GM12878 (cell line): ENCODE results near the gene FAM187B. TPM values are rescaled to one million over a fixed set of nuclear protein-coding genes. Genes with fewer than 3 reads are reported as not detected.
A peak's percentile ranks its signal among the peaks of the same experiment; 100 is the strongest.
"Not testable (repeated sequence)": the region's sequence is repeated elsewhere in the genome, so short reads cannot be mapped to it uniquely, and the experiment has no call there.

ENCODE experiments used
- ATAC-seq: fragments of 200-7000 bp; cut with Tn5 transposase; 3 replicates; pipeline ENCODE4 v1.9.1; 2020; ENCODE audit warnings: mild to moderate bottlenecking, moderate library complexity
- BruUV-seq: library from RNA; stranded (reverse); fragments of 400-500 nt; replicated peaks from 2 replicates; lab custom pipeline; 2021; lab: Mats Ljungman, UMichigan
- CTCF ChIA-PET: fragments of 300-600 bp; sonication (Branson Sonifier 250); formaldehyde crosslinking; extraction: SDS; loops from one replicate; lab custom pipeline; 2021; ENCODE audit warnings: inconsistent platforms; lab: Yijun Ruan, JAX
- POLR2A ChIA-PET: fragments of 350-600 bp; formaldehyde crosslinking; extraction: SDS; loops from one replicate; lab custom pipeline; 2021; ENCODE audit warnings: inconsistent platforms; lab: Charles Lee
- RAD21 ChIA-PET: fragments of 300-600 bp; sonication (Branson Sonifier 250); formaldehyde crosslinking; loops from one replicate; lab custom pipeline; 2023; ENCODE audit warnings: antibody characterized with exemption; ENCODE audit not compliant: unreplicated experiment; lab: Charles Lee
- SMC1A ChIA-PET: fragments of 300-600 bp; sonication (Branson Sonifier 250); formaldehyde crosslinking; loops from one replicate; lab custom pipeline; 2023; ENCODE audit not compliant: unreplicated experiment, uncharacterized antibody; lab: Charles Lee
- DNase-seq: peaks from one replicate; pipeline ENCODE4 v3.0.0-alpha.2; 2011; ENCODE audit warnings: low read depth, low spot score
- FAIRE-seq: peaks from 3 replicates; lab custom pipeline; 2011; peaks lifted over from hg19 to GRCh38; lab: Jason Lieb, UNC
- H2AFZ ChIP-seq: 2 replicates; pipeline ENCODE4 v1.6.0; 2011; ENCODE audit warnings: low read depth, low read length, control low read depth; ENCODE audit not compliant: control insufficient read depth
- H3K27ac ChIP-seq: 2 replicates; pipeline ENCODE4 v1.5.1; 2011; ENCODE audit warnings: control low read depth; ENCODE audit not compliant: control insufficient read depth, insufficient read depth
- H3K27me3 ChIP-seq, 2 experiments: replicated peaks in 1 of 2; 2 replicates each; pipeline versions ENCODE4 v1.6.0 to v1.6.1; 2011; ENCODE audit warnings: low read length in 1 of 2; ENCODE audit not compliant: control insufficient read depth in 2 of 2, insufficient read depth in 2 of 2
- H3K36me3 ChIP-seq, 2 experiments: 2 replicates each; pipeline ENCODE4 v1.5.1; 2011; ENCODE audit warnings: low read length in 1 of 2; ENCODE audit not compliant: control insufficient read depth in 2 of 2, insufficient read depth in 2 of 2
- H3K4me1 ChIP-seq: 2 replicates; pipeline ENCODE4 v1.6.1; 2011; ENCODE audit warnings: mild to moderate bottlenecking, low read length, moderate library complexity, mixed read lengths; ENCODE audit not compliant: control insufficient read depth, insufficient read depth
- H3K4me2 ChIP-seq: 2 replicates; pipeline ENCODE4 v1.6.0; 2011; ENCODE audit warnings: control low read depth; ENCODE audit not compliant: control insufficient read depth, insufficient read depth
- H3K4me3 ChIP-seq: fragments of 200-600 bp; sonication (generic); 2 replicates; pipeline ENCODE4 v1.5.1; 2016
- H3K79me2 ChIP-seq: 2 replicates; pipeline ENCODE4 v1.6.0; 2011; ENCODE audit warnings: low read length; ENCODE audit not compliant: control insufficient read depth, insufficient read depth
- H3K9ac ChIP-seq: 2 replicates; pipeline ENCODE4 v1.8.0; 2011; ENCODE audit warnings: low read length, control low read depth, mixed read lengths; ENCODE audit not compliant: control insufficient read depth, insufficient read depth
- H3K9me3 ChIP-seq: replicated peaks from 3 replicates; pipeline ENCODE4 v1.5.1; 2011; ENCODE audit warnings: mild to moderate bottlenecking, low read length; ENCODE audit not compliant: control insufficient read depth, insufficient read depth
- H4K20me1 ChIP-seq: 2 replicates; pipeline ENCODE4 v1.6.0; 2011; ENCODE audit not compliant: control insufficient read depth, insufficient read depth
- KLF5 ChIP-seq: fragments of 450-650 bp; IDR thresholded peaks from 2 replicates; pipeline ENCODE4 v1.6.1; 2014; ENCODE audit warnings: mild to moderate bottlenecking; ENCODE audit not compliant: partially characterized antibody
- NR2C1 ChIP-seq: fragments of 450-650 bp; IDR thresholded peaks from 2 replicates; pipeline ENCODE4 v1.6.1; 2017; ENCODE audit warnings: antibody characterized with exemption, mild to moderate bottlenecking, moderate library complexity
- NR2F1 ChIP-seq: fragments of 450-650 bp; conservative IDR thresholded peaks from 2 replicates; pipeline ENCODE4 v1.6.1; 2017; ENCODE audit warnings: mild to moderate bottlenecking
- SIN3A ChIP-seq: IDR thresholded peaks from 2 replicates; pipeline ENCODE4 v1.6.1; 2012; ENCODE audit warnings: low read depth, low read length, improper control_type of control experiment
- SMC3 ChIP-seq: IDR thresholded peaks from 2 replicates; pipeline ENCODE4 v1.6.1; 2011; ENCODE audit warnings: low read length, improper control_type of control experiment, borderline replicate concordance
- TCF12 ChIP-seq: IDR thresholded peaks from 2 replicates; pipeline ENCODE4 v1.6.1; 2011; ENCODE audit warnings: low read depth, mild to moderate bottlenecking, low read length
- WGBS: methylation state at CpG from one replicate; pipeline ENCODE4 v1.1.6; 2016; ENCODE audit warnings: low lambda C conversion rate; ENCODE audit not compliant: insufficient replicate concordance, insufficient coverage; ENCODE audit errors: missing lambda C conversion rate; 5-methylcytosine and 5-hydroxymethylcytosine counted together
- in situ Hi-C: fragments of 300-500 bp; cut with MboI; formaldehyde crosslinking; loops from 9 replicates; pipeline ENCODE4 v1.14.3; 2018; ENCODE audit warnings: mixed read lengths
- intact Hi-C: fragments of 100-400 bp; cut with micrococcal nuclease; formaldehyde crosslinking; loops from one replicate; pipeline ENCODE4 v1.14.2; 2022; ENCODE audit not compliant: unreplicated experiment
- polyA plus RNA-seq, 11 experiments: library from polyadenylated mRNA; depleted of rRNA in 4 of 11; unstranded in 6 of 11; stranded (reverse) in 5 of 11; fragments of >200 nt; fragmentation: Nextera tagmentation in 4 of 11; fragmentation: Illumina TruSeq in 1 of 11; extraction: Ambion mirVana in 4 of 11; extraction: Trizol in 1 of 11; gene quantifications; 1 replicate in 1 of 11; 2 replicates in 10 of 11; pipeline versions ENCODE4 v1.2.1 to v1.2.3, GENCODE V29; 2011 to 2016; ENCODE audit warnings: inconsistent platforms in 2 of 11, missing spikeins in 2 of 11, low read depth in 1 of 11
- total RNA-seq, 4 experiments: library from RNA; depleted of rRNA in 3 of 4; stranded (reverse); fragments of >200 nt in 3 of 4; fragmentation: Illumina TruSeq in 1 of 4; extraction: Trizol in 1 of 4; gene quantifications; 2 replicates each; pipeline versions ENCODE4 v1.2.1 to v1.2.3, GENCODE V29; 2013 to 2021
- TF ChIP-seq, protein P1 (sequence below): fragments of 450-650 bp; IDR thresholded peaks from 2 replicates; pipeline ENCODE4 v1.6.1; 2017; ENCODE audit warnings: mild to moderate bottlenecking, moderate library complexity

The FAM187B gene
- total and polyA plus RNA-seq, 10 of the 15 experiments (the other 5 are each of a cell fraction or from before 2014, with no cell fraction given): 0.05 TPM; not detected in 9

DNA sequence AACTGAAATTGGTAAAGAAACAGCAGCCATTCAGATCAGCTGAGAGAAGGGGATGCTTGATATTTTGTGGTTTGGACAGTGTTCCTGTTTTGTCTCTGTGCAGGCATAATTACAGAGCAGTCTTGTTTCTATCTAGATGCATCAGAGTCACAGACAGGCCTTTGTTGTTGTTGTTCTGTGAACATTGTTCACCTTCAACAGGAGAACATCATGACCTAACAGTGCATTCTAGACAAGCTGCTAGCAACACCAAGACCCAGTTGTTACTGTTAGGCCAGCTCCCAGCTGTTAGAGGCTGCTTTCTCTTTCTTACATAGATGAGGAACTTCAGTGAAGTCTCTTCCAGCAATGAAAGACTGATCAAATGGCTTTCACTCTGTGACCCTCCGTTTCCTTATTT is 11.8 kb upstream of the FAM187B start (continued):
- TF ChIP-seq, protein P1, sequence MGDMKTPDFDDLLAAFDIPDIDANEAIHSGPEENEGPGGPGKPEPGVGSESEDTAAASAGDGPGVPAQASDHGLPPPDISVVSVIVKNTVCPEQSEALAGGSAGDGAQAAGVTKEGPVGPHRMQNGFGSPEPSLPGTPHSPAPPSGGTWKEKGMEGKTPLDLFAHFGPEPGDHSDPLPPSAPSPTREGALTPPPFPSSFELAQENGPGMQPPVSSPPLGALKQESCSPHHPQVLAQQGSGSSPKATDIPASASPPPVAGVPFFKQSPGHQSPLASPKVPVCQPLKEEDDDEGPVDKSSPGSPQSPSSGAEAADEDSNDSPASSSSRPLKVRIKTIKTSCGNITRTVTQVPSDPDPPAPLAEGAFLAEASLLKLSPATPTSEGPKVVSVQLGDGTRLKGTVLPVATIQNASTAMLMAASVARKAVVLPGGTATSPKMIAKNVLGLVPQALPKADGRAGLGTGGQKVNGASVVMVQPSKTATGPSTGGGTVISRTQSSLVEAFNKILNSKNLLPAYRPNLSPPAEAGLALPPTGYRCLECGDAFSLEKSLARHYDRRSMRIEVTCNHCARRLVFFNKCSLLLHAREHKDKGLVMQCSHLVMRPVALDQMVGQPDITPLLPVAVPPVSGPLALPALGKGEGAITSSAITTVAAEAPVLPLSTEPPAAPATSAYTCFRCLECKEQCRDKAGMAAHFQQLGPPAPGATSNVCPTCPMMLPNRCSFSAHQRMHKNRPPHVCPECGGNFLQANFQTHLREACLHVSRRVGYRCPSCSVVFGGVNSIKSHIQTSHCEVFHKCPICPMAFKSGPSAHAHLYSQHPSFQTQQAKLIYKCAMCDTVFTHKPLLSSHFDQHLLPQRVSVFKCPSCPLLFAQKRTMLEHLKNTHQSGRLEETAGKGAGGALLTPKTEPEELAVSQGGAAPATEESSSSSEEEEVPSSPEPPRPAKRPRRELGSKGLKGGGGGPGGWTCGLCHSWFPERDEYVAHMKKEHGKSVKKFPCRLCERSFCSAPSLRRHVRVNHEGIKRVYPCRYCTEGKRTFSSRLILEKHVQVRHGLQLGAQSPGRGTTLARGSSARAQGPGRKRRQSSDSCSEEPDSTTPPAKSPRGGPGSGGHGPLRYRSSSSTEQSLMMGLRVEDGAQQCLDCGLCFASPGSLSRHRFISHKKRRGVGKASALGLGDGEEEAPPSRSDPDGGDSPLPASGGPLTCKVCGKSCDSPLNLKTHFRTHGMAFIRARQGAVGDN: no peak
- peak; percentile 47; the same call in 1 of the 2 replicates for TF ChIP-seq TCF12
- no peak for TF ChIP-seq NR2F1
- no peak for TF ChIP-seq KLF5
- no peak for TF ChIP-seq SMC3
- no peak for TF ChIP-seq SIN3A
- TF ChIP-seq NR2C1: no peak

DNA sequence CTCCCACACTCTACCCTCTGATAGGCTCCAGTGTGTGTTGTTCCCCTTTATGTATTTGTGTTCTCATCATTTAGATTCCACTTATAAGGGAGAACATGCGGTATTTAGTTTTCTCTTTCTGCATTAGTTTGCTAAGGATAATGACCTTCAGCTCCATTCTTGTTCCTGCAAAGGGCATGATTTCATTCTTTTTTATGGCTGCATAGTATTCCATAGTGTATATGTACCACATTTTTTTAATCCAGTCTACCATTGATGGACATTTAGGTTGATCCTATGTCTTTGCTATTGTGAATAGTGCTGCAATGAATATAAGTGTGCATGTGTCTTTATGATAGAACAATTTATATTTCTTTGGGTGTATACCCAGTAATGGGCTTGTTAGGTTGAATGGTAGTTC is 11.1 kb upstream of the FAM187B start:
- FAIRE-seq, H3K27me3 ChIP-seq, H3K27ac ChIP-seq, ATAC-seq, intact Hi-C loops, H3K4me3 ChIP-seq, H3K9me3 ChIP-seq, H3K4me1 ChIP-seq, in situ Hi-C loops, DNase-seq, H4K20me1 ChIP-seq, H3K9ac ChIP-seq, H3K36me3 ChIP-seq, H2AFZ ChIP-seq, RAD21 ChIA-PET, BruUV-seq, H3K79me2 ChIP-seq: not testable (repeated sequence)
- WGBS: 30% methylated on average over 1 of the region's 1 CpG
- ChIA-PET SMC1A (interaction anchor here (1.1 to 2.0 kb wide), 3 partner anchors 22 to 36 kb away, joined by 3 to 5 read pairs (median 4); no protein-coding TSS in a partner anchor), POLR2A (interaction anchor here (0.6 kb wide), 1 partner anchor 464 kb away, joined by 3 read pairs; no protein-coding TSS in a partner anchor), CTCF (interaction anchor here (0.9 to 2.4 kb wide), 2 partner anchors 98 to 281 kb away, joined by 3 to 5 read pairs; no protein-coding TSS in a partner anchor)
- H3K4me2 ChIP-seq: peak overlapping the region; percentile 81; the same call in 1 of the 2 replicates
